GM18519 (cell line): ENCODE data around the gene CLCN3.
"Not testable (repeated sequence)": the region's sequence is repeated elsewhere in the genome, so short reads cannot be mapped to it uniquely, and the experiment has no call there.

Source experiments
- ATAC-seq: cut with Tn5 transposase; IDR thresholded peaks from one replicate; pipeline ENCODE4 v1.9.1; 2021; ENCODE audit warnings: mild to moderate bottlenecking, moderate library complexity; ENCODE audit not compliant: unreplicated experiment, low FRiP score

CLCN3 gene

DNA sequence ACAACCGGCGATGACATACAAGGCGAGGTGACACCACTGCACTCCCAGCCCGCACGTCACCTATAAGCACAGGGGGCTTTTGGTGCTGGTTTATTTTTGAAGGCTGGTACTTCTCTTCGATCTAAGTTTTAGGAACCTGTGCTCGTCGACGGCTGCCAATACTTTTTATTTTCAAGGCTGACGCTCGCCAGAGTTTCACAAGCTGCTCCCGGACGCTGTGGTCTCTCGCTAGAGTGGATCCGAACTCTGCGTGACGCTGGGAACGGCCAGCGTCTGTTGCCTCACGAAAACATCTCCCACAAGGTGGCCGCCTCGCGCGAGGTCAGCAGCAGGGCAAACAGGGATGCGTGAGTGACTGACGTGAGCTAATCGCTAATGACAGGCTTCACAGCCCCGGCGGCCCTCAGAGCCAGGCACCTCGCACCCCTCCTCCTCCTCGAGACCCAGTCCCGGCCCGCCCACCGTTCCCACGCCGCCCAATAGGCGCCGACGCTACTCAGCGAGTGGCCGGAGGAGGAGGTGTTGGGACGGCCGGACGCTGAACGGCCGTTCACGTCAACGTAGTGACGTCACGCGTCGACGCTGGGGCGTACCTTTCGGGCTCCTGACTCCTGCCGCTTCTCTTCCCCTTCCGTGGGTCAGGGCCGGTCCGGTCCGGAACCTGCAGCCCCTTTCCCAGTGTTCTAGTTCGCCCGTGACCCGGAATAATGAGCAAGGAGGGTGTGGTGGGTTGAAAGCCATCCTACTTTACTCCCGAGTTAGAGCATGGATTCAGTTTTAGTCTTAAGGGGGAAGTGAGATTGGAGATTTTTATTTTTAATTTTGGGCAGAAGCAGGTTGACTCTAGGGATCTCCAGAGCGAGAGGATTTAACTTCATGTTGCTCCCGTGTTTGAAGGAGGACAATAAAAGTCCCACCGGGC lies at the start of gene CLCN3:
Gene CLCN3, plus strand, starts transcription at position 621 of the 922 bp plus-strand sequence. CDS start 15,351 bp downstream, outside the sequence.
- ATAC-seq = peak; percentile 80

DNA sequence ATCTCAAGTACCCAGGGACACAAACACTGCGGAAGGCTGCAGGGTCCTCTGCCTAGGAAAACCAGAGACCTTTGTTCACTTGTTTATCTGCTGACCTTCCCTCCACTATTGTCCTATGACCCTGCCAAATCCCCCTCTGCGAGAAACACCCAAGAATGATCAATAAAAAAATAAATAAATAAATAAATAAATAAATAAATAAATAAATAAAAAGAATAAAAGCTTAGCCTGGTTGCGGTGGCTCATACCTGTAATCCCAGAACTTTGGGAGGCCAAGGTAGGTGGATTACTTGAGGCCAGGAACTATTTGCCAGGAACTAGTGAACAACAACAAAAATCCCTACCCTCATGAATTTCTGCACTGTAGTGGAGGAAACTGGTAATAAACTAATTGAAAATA lies 49.4 kb upstream of the CLCN3 start:
- not testable (repeated sequence) for ATAC-seq

GRCh38 chr4:169571435-169571834 lies 48.9 kb upstream of the CLCN3 start:
- no peak for ATAC-seq

DNA sequence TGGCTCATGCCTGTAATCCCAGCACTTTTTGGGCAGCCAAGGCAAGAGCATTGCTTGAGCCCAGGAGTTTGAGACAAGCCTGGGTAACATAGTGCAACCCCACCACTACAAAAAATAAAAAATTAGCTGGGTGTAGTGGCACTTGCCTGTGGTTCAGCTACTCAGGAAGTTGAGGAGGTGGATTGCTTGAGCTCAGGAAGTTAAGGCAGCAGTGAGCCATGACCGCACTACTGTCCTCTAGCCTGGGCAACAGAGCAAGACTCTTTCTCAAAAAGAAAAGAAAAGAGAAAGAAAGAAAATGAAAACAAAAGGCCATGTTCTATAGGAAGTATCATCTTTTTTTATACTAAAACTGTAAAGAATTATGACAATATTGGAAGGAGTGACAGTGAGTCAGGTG lies 46.5 kb upstream of the CLCN3 start:
- no peak for ATAC-seq

DNA sequence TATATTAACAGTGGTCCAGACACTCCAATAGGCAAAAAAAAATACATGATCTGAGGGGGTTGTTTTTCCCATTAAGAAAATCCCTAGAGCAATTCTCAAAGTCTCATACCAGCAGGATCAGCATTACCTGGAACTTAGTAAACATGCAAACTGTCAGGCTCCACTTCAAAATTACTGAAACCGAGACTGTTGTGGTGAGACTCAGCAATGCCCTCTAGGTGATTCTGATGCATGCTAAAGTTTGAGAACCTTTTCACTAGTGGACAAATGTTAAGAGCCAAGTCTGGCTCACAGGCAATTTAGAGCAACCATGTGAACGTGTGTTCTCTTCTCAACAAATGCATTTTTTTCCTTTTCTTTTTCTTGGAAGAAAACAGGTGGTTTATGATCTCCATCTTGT lies 38.2 kb upstream of the CLCN3 start:
- peak; percentile 86 for ATAC-seq

DNA sequence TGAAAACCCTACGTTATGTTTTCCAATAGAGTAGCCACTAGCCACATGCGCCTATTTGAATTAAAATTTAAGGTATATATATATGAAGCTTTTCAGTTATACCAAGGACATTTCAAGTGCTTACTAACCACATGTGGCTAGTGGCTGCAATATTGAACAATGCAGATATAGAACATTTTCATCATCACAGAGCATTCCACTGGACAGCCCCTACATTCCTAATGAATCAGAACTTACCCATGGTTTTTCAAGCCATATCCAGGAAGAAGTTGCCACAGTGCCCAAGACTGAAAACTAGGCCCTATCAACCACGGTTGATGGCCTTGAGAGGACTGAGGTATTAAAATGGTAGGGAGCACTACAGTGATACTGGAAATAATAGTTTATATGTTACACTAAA lies 37.7 kb upstream of the CLCN3 start:
- no peak for ATAC-seq

GRCh38 chr4:169583563-169583962 lies 36.8 kb upstream of the CLCN3 start:
- no peak for ATAC-seq

- no peak for ATAC-seq
These were observed 27.3 kb upstream of the CLCN3 start for GRCh38 chr4:169593050-169593560.

- no peak for ATAC-seq
These were observed 25.7 kb upstream of the CLCN3 start for GRCh38 chr4:169594560-169595195.

GRCh38 chr4:169601016-169601771 lies 19.2 kb upstream of the CLCN3 start:
- ATAC-seq = no peak

GRCh38 chr4:169603312-169603711 lies 17.1 kb upstream of the CLCN3 start:
- ATAC-seq = no peak

GRCh38 chr4:169604131-169604900 lies 16.1 kb upstream of the CLCN3 start:
- ATAC-seq = peak; percentile 79

DNA sequence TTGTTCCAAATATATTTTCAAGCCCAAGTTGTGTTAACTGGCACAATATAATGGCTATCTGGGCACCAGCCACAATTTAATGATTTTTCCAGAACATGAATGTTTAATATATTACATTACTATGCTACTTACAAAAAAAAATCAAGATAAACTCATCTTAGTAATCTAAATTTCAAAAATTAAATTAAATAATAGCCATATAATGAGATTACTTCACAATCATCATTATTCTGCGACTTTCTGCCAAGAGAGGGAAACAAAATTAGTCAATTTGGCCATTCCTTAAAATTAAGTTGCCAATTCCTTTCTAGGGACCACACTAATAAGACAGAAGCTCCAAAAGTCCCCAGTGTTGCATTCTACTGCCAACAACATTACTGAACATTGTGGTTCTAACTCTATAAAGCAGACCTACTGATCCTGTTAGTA lies 15.5 kb upstream of the CLCN3 start:
- no peak for ATAC-seq

DNA sequence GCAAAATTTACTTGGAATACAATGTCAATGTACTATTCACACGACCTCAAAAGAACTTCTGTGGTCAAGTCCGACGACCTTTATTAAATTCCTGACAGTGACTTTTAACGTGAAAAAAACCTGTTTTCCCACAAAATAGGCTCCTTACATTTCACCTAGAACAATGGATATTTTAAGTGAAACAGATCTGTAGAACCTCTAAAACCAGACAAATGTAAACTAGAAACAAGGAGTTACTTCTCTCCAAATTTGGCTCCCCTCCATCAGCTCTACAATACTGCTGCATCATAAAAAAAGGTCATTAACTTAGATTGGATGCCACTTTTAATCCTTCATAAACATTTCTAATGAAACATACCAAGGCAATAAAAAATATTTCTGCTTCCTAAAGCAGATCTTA lies 9.2 kb upstream of the CLCN3 start:
- ATAC-seq = no peak

GRCh38 chr4:169611991-169612870 lies 8.1 kb upstream of the CLCN3 start, which contains the start of gene NEK1:
NEK1 (minus strand) TSS chr4:169612583; CDS start chr4:169602630, 9,953 bp downstream.
- peak; percentile 92 for ATAC-seq

GRCh38 chr4:169612871-169613859 lies 7.2 kb upstream of the CLCN3 start:
- ATAC-seq = no peak

DNA sequence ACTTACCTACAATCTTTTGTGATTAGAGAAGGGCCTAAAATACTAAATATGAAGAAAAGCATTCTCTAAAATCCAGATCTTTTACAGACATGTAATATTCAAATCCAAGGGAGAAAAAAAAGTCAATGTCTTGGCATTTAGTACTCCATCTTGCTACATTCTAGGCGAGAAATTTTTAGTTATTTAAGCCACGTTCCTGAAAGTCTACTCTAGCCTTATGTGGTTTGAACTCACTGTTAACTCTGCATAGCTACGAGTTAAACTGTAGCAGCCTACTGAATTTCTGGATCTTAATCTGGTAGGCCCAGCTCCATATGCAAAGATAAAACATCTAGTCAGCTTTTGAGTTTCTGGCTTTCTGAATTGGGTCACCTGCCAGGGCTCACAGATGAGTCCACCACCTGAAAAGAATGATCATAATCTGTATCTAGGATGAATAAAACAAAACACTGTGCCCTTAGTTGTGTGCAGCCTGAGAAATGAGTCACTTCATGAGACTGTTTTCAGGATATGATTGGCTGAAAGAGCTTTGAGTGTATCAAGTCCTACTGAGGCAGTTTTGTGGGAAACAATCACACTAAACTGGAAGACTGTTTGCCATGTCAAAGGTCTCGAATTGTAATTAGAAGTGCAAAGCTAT lies 4.8 kb upstream of the CLCN3 start:
- ATAC-seq = no peak
